GM21825 (cell line): ENCODE results near the gene MYO3A.

Source experiments
- ATAC-seq: cut with Tn5 transposase; IDR thresholded peaks from one replicate; pipeline ENCODE4 v1.9.1; 2021; ENCODE audit warnings: mild to moderate bottlenecking, moderate library complexity; ENCODE audit not compliant: unreplicated experiment

MYO3A gene

GRCh38 chr10:26211781-26212444, 277.9 kb downstream of the MYO3A start:
- ATAC-seq: no peak

DNA sequence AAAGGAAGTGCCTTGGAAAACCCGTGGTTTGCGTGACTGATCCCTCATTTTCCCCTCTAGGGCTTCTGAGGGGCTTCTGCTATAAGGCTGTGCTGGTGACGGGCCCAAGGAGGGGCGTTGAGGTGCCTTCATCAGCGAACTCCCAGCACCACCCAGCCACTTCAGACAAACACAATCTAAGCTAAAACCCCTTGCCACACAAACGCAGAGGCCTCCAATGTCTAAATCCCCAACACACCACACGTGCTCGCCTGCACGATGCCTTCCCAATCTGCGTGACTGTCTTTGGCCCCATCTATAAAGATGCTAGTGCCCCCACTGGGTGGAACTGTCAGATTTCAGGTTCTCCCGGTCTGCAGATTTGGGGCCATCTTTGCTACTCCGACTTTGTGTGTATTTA, 278.5 kb downstream of the MYO3A start:
- ATAC-seq: no peak

GRCh38 chr10:26213157-26213800, 279.2 kb downstream of the MYO3A start:
- ATAC-seq: no peak

DNA sequence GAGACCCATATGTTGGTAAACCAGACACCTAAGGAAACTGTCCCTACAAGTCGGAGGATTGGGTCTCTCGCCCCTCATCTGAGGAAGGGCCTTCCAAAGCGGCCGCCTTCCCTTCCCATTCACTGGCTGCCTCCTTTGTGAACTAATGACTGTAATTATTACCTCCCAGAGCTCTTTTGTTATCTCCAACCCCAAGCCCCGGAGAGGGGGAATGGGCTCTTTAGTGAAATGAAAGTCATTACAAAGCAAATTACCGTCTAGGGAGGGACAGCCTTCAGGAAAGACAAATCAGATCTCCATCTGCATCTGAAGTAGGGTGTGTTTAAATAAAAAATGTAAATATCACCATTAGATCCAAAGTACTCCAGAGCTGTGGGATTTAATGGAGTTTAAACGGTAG, 280.0 kb downstream of the MYO3A start:
- no peak for ATAC-seq

DNA sequence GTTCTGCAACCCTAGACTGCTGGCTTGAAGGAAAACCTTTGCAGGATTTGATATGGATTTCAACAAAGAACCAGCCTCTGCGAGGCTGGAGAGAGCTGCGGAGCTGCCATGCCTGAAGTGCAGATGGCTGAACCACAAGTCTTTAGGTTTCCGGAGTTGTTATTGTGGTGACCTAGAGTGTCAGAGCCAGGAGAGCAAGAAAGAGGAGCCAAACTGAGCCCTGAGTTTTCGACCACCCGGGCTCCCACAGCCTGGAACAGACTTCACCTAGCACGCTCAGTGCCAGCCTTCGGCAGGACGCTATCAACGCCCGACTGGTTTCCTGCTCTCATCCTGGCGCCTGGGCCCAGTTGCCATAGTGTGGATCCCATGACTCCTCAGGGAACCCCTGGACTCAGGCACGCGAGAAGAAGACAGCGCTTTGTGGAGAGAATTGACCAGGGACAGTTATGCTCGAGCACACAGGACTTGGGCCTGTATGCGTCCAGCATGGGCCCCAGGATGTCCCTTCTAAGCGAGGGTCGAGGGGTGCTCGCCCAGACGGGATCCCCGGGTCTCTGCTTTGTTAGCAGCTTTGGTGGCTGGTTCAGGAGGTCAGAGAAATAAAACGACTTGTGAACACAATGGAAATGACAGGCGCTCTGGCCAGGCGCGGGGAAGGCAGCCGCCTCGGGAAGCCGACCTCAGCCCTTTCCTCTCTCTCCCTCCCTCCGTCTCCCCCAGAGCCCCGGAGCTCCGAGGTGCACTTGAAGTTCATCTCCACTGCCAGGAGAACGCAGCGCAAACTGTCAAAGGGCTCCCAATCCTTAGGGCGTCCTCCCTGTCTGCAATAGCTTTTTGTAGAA, 280.7 kb downstream of the MYO3A start:
- ATAC-seq: no peak

DNA sequence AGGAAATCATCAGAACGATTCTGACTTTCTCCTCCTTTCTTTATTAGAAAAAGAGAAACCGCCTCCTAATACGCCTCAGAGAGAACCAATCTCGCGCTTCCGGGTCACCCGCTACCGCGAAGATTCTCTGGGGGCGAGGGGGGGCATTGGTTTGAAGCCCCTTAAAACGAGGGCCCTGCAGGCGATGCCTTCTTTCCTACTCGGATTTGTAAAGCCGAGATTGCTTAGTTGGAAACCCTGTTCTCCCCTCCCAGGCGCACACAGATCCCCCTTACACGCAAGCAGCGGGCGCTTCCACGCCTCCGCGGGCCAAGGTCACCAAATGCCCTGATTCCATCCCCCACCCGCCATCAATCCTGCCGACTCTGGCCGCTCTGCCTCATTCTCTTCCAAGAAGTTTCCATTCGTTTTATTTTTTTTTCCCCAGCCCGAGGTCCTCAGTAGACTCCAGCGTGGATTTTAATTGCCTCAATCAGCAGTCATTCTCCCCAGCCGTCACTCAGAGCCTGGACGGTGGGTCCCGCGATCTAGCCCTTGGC, 281.4 kb downstream of the MYO3A start:
- ATAC-seq: no peak

DNA sequence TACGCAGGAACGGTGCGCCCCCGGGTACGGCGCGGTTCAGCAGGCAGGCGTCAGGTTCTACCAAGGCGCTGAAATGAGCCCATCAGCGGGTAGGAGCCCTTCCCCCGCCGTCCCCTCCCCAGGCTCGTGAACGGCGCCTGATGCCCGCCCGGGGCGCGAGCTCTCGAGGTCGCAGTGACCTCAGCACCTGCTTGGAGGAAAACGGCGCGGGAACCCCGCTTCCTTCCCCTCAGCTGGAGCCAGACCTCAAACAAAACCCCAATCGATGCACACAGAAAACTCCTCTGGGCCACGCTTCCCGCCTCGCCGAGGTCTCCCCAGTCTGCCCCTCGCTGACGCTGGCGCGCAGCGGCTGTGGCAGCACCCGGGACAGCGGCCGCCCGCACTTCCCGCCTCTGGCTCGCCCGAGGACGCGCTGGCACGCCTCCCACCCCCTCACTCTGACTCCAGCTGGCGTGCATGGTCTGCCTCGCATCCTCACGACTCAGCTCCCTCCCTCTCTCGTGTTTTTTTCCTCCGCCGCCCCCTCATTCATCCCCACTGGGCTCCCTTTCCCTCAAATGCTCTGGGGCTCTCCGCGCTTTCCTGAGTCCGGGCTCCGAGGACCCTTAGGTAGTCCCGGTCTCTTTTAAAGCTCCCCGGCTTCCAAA, 282.0 kb downstream of the MYO3A start:
- ATAC-seq: no peak

DNA sequence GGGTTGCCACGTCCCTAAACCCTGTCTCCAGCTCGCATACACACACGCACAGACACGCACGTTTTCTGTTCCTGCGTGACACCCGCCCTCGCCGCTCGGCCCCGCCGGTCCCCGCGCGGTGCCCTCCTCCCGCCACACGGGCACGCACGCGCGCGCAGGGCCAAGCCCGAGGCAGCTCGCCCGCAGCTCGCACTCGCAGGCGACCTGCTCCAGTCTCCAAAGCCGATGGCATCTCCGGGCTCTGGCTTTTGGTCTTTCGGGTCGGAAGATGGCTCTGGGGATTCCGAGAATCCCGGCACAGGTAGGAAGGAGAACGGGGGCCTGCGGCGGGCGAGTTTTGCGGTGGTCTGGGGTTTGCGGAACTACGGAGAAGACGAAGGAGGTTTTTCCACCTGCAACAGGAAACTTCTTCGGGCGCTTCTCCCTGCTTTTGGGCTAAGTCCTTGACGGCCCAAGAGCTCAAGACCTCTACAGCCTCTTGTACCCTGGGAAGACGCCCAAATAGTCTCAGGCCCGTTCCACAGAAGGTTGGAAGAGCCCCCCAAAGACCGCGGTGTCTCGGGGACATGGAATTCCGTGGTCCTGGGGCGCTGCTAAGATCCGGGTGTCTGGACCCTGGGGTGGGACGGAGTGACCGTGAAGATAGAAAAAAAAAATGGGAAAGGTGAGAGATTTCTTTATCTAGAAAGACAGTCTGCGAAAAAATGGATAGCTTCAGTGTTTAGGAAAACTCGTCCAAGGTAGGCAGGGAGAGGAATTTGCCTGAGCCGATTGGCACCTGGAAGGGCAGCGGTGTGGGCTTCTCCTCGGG, 282.8 kb downstream of the MYO3A start, which contains the start of gene GAD2:
Gene GAD2, plus strand, starts transcription at position 190 of the 811 bp plus-strand sequence. Its CDS starts 36 bp downstream, at position 226.
- no peak for ATAC-seq

DNA sequence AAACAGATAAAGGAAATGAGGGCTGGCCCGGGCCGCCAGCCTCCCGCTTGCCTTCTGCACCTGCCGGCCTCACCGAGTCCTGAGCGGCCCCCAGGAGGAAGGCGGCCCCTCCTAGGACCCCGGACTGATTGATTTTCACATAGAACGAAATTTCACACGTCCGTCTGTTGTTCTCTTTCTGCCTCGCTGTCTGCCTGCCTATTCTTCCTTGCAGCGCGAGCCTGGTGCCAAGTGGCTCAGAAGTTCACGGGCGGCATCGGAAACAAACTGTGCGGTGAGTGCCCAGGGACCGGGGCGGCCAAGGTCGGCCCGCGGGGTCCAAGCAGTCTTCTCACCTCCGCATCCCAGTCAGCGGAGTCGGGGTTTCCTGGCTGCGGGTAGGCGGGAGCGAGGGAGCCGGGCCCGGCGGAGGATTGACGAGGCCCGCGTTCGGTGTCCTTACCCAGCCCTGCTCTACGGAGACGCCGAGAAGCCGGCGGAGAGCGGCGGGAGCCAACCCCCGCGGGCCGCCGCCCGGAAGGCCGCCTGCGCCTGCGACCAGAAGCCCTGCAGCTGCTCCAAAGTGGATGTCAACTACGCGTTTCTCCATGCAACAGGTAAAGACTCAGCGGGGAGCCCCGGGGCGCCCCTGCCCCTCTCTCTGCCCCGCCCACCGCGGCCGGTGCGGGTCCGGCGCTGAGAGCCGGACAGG, 283.5 kb downstream of the MYO3A start:
- ATAC-seq: no peak

DNA sequence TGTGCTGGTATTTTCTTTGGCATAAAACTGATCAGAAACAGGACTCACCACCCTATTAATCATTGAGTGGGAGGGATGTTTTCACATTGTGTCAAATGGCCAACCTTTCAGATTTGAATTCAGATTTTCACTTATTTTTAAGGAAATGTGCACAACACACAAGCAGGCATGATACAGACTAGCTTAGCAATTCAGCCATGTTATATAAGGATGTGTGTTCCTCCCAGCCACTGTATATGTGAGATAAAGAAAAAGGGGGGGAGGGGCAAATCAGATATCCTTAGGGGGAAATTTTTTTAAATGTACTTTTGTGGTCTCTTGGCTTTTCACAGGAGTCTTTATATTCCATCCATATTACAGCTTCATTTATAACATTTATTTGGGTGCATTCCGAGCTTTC, 285.6 kb downstream of the MYO3A start:
- no peak for ATAC-seq

- no peak for ATAC-seq
Measured at GRCh38 chr10:26220901-26221300, 286.9 kb downstream of the MYO3A start.

- ATAC-seq: no peak
Measured at GRCh38 chr10:26221541-26221940, 287.5 kb downstream of the MYO3A start.

DNA sequence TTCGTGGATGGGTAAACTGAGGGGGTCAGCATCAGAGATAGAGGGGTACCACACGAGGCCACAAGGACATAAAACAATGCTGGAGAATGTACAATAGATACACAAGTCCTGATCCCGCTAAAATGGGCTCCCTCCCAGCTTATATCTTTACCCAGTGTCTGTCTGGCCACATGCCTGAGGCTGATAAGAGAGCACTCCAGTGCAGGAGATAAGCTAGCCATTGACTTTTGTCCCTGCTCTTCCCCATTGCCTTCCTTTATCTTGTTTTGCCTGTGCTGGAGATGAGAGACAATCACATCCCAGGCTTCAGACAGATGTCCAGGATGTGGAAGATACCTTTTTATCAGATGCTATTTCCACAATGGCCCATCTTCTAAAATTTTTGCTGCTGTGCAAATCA, 288.5 kb downstream of the MYO3A start:
- no peak for ATAC-seq

GRCh38 chr10:26225322-26225721, 291.3 kb downstream of the MYO3A start:
- no peak for ATAC-seq

- ATAC-seq: no peak
Measured at GRCh38 chr10:26227786-26228185, 293.8 kb downstream of the MYO3A start.

GRCh38 chr10:26232174-26232573, 298.1 kb downstream of the MYO3A start:
- no peak for ATAC-seq

DNA sequence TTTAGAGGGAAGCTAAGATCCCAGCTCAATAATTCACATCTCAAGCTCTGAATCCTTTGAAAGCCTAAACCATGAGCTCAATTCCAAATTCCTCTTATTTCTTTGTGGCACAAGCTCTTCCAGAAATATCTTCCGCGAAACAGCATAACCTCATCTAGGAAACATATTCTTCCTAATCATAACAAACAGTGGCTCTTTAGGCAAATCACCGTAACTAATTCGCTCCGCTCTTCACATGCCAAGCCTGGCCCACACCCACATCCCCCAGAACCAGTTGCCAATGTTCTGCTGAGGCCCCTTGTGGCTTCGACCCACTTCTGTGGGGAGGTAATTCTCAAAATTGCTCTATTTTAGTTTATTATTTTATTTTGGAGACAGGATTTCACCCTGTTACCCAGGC, 301.7 kb downstream of the MYO3A start:
- no peak for ATAC-seq

DNA sequence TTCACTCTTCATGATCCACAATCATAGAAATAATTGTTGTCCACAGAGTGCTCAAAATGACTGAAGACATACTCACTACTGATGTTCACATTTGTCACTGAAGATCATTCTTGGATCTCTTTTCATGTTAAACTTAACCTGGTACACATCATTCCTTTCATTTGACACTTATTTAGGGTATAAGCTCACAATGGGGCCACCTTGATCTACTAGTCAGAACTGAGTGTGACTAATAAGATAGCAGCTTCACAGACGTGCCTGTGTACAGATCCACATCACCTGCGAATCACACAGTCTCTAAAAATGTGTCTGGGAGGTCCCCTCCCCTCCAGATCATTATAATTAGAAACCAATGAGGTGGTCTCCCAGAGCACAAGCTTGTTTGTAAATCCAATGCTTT, 304.3 kb downstream of the MYO3A start:
- ATAC-seq: no peak

DNA sequence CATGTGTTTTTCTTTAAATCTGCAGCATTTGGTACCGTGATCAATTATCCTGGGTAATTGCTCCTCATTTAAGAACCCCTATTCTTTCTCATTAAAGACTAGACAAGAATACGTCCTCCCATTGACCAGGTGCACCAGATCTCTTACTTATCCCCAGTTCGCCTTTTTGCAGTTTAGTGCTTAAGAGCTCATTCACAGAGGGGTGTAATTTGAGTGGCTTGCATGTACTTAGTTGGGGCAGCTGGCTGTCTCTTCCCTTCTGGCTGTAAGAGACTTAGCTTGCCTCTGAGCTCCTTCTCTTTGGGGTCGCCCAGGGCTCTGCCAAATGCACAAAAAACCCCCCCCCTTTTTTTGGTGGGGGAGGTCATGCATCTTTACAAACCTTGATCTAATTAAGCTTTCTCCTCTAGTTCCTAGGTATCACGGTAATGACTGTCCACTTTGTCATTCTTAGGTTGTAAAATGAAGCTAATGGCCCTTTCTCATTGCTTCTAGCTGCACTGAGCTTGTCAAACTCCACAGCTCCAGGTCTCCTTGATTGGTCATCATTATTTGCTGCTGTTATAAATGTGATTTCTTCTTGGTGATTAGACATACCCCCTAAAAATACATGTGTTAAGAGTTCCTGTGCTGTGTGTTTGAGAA, 308.8 kb downstream of the MYO3A start:
- no peak for ATAC-seq
